HG03521 (cell line): Measurements from ENCODE around the gene CACNB2.
"Not testable (repeated sequence)": the region's sequence is repeated elsewhere in the genome, so short reads cannot be mapped to it uniquely, and the experiment has no call there.

Experiments used
- ATAC-seq: cut with Tn5 transposase; IDR thresholded peaks from one replicate; pipeline ENCODE4 v1.9.1; 2021; ENCODE audit warnings: mild to moderate bottlenecking, moderate library complexity; ENCODE audit not compliant: unreplicated experiment

The CACNB2 gene

DNA sequence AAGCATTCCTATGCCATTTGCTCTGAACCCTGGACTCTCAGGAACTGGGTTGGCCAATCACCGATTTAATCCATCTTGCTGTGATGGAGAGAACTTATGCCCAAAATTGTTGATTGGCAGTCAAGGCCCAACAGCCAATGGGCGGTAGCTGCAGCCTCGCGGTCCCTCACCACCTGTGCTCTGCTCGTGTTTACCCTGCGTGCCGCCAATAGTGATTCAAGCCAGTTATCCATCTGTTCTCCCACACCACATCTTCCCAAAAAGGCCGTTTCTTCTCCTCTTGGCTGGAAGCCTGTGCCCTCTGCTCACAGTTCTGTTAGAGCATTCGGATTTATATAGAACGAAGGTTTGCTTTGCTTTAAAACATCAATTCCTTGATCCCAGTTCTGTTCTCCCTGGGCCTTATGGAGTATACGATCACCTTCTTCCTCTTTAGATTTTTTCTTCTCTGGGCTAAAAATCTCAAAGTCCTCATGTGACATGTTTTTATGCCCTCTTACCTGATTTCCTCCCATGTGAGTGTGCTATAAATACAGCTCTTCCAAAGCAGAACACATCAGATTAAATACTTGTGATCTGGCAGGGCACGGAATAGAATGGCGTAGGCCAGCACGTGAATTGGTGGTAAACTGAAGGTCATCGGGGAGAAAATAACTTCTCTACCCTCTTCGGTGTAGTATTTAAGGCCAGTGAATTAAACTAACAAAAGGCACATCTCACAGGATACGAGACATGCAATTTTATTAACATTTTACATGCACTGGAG lies 298.3 kb downstream of the CACNB2 start:
- no peak for ATAC-seq

DNA sequence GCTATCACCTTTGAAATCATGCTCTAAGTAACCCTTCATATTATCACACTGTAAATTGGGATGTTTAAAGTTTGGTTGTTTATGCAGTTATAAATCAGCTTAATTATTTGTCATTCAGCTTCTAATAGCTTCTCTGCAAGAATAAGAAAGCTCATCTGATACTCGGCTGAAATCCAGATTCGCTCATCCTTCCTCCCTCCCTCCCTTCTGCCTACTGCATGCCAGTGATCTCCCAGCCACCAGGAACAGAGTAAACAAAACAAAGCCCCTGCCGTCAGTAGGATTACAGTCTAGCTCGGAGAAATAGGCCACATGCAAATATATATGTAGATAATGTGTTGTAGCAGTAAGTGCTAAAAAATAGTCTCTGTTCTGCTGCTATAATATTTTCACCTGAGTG lies 299.4 kb downstream of the CACNB2 start:
- ATAC-seq, result no peak

DNA sequence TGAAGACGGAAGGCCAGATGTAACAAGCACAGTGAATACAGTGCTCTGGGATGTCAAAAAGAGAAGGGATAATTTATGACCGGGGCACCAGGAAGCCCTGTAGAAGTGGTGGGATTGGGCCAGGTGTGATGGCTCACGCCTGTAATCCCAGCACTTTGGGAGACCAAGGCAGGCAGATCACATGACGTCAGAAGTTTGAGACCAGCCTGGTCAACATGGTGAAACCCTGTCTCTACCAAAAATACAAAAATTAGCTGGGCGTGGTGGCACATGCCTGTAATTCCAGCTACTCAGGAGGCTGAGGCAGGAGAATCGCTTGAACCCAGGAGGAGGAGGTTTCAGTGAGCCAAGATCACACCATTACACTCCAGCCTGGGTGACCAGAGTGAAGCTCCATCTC lies 305.4 kb downstream of the CACNB2 start:
- ATAC-seq, result not testable (repeated sequence)

DNA sequence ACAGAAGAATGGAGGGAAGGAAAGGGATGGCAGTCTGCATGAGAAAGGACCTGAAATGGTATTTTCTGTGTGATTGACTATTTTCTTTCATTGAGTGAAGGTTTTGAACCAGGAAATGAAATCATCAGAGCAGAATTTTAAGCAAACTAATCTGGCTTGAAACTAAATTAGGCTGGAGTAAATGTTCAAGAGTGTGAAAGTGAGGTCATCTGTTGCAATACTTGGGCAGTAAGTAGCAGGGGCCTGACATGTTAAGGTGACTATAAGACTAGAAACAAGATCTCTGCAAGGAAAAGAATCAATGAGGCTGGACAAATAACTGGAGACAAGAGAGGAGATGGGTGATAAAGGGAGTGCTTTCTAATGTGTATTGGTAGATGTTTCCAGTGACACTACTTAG lies 306.0 kb downstream of the CACNB2 start:
- ATAC-seq, result no peak

DNA sequence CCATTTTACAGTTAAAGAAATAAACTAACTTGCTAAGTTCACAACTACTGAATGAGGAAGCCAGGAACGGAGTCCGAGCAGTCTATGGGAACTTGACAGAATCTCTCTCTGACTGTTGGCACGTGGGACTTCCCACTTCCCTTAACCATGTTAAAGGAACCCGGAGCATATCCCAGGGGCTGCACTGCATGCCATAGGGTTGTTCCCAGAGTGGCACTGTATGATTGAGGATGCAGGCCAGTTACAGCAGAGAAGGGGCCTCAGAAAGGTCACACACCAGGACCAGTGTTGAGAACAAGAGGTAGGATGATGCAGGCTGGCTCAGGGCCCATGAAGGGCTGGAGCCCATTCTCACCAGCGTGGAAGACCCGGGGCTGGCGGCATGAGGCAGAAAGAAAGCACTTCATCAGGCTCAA lies 309.4 kb downstream of the CACNB2 start:
- no peak for ATAC-seq

DNA sequence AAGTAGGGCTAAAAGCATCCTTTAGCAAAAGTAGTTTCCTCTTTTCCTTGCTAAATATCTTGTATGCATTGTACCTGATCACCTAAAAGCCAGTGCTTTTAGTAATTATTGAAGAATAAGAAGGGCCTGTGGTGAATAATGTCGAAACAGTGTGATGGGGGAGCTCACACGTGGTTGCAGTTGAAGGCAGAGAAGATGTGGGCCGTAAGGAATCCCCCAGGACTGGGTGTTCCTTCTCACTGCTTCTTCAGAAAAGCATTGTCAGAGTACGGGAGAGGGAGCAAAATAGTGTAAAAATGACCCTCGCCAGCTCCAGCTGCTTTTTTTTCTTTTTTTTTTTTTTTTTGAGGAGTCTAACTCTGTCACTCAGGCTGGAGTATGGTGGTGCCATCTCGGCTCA lies 310.1 kb downstream of the CACNB2 start:
- no peak for ATAC-seq

DNA sequence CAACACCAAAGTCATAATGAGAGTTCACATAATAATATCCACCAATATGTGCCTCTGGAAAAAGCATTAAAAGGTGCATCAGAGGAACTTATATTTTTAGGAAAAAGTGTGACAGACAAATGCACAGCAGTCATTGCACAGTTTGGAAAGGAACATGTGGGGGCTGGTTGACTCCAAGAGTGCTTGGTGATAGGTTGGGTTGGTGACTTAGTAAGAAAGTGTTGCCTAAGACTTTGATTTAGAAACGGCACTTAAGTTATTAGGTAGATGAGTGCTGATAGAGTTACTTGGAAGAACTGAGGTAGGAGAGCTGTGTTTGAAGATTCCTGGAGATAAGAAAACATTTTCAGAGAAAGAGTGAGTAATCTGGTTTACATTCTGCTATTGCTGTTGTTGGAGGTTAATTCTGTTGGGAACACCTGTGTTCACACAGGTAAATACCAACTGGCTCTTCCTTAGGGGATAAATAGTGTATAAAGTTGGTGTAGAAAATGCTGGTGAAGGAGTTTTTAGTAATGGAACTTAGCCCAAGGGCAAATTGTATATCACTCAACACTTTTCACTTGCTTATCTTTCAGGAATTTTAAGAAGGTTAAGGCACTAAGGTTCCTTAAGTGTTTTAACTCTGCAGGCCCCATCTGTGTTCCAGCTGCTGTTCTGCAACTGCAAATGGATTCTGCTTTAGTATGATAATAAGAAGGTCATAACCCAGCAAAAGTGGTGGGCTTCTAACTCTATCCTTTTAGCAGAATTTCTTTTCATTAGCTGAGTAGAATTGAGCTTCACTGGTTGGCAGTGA lies 315.1 kb downstream of the CACNB2 start:
- ATAC-seq, result no peak

DNA sequence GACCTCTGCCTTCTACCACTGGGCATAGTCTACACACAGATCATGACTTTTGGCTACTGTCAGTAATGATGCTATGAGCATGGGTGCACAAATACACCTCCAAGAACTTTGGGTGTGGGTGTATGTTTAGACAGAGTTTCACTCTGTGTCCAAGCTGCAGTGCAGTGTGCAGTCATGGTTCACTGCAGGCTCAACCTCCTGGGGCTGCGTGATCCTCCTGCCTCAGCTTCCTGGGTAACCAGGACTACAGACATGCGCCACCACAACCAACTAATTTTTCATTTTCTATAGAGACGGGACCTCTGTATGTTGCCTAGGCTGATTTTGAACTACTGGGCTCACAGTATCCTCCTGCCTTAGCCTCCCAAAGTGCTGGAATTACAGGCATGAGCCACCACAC lies 316.8 kb downstream of the CACNB2 start:
- ATAC-seq, result peak; percentile 98

DNA sequence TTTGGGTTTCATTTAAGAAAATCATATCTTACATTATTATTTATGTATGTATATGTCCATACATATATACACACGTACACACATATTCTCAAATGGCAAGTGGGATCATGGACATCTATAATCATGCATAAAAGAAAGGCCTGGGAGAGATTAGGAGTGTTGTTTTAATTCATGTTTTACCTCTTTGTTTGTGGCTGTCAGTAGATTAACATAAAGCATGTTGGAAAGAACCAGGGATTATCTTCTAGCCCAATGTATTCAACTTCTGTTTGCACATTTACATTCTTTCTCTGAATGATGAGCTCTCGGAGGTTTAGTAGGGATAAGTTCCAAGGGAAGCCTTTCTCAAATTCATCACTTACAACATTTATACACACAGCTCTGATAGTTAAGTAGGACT lies 319.8 kb downstream of the CACNB2 start:
- no peak for ATAC-seq

DNA sequence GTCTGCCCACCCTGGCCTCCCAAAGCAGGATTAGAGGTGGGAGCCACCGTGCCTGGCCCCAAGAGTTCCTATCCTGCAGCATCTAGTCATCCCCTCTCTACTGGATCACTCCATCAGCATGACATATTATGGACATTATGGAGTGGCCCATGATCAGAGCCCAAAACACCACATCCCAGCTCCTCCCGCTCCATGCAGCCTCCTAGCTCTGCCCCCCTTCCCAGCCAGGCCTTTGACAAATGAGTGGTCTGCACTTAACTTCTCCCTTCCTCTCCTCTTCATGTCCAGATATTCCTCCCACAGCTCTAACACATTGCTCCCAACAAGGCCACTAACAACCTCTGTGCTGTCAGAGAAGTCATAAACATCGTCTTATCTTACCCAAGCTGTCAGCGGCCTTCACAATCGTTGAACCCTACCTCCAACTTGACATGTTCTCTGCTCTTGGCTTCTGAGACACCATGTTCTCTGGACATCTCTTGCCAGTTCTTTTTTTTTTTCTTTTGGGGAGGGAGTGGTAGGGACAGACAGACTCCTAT lies 323.5 kb downstream of the CACNB2 start:
- ATAC-seq, result no peak

DNA sequence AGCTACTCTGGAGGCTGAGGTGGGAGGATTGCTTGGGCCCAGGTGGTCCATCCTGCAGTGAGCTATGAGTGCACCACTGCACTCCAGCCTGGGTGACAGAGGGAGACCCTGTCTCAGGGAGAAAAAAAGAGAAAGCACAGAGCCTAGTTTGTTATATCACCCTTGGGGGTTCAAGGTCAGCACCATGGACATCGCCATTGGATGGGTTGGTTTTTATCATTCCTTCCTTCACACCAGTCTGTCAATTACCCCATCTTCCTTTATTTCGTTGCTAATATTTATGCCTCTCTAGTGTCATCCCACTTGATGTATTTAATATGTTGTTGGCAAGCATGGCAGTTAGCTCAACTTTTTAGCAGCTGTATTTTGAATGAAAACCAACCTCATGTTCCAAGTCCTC lies 328.9 kb downstream of the CACNB2 start:
- no peak for ATAC-seq

DNA sequence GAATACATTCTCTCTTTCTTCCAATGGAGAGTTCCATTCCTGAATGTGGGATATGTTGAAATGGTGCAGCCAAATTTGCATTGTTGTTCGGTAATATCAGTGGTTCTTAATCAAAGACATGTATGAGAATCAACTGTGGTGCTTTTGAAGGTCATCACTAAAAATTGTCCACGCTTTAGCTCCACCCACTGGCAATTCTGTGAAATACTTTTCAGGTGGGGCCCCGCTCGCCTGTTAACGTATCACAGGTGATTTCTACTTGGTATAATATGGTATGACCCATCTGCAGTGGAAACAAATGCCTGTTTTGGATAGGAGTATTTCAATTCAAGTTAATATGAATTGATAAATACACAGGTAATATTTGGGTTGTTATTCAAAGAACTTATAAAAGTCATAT lies 332.8 kb downstream of the CACNB2 start:
- ATAC-seq, result no peak

DNA sequence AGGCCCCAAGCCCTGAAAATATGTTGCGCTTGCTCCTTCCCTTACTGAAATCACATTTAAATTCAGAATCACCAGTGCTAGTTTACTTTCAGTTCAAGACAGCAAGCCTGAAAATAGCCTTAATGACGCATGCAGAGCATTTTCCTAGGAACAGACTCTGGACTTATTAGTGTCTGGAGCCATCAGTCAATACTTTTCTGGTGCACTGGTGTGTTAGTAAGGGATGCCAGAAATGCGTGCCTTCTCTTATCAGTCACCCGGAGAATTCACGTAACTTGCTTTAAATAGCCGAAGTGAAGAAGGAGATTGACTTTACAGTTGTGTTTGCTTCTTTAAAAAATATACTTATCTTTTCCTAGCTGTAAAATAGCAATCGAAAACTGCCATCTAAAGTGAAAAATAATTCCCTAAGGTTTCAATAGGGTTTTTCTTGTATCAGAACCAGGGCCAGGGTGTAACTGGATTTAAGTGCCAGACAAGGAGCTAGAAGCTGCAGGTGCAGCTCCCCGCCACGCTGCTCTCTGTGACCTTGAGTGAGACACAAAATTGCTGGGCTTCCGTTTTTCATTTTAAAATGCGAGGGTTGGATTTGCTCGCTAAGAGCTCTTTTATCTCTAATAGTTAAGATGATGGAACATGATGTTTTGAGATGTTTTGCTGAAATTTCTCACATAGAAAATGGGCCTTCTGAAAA lies 333.3 kb downstream of the CACNB2 start:
- no peak for ATAC-seq

DNA sequence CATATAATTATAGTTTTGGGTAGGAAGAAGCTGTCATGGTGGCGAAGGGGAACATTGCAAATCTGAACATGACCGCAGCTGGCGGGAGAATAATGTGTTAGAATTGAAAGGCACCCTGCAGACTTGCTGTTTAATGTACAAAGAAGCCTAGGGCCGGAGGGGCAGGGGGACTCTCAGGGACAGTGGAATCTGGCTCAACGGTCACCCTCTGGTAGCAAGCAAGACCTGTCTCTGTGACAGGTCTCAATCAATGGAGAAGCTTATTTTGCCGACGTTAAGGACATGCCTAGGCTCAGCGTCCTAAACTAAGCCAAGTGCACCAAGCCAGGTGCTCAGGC lies 333.9 kb downstream of the CACNB2 start:
- ATAC-seq, result no peak

DNA sequence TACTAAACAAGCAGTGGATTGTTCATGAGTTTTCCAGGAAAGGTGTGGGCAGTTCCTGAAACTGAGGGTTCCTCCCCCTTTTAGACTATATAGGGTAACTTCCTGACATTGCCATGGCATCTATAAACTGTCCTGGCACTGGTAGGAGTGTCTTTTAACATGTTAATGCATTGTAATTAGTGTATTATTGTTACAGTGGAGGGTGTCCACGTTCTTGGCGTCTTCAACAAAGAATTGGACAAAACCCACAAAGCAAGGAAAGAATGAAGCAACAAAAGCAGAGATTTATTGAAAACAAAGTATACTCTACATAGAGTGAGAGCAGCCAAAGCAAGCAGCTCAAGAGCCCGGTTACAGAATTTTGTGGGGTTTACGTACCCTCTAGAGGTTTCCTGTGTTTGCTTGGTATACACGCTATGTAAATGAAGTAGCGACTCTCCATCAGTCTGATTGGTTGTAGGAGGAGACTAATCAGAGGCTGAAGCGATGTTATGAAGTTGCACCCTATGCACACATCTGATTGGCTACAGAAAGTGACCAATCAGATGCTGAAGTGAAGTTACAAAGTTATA lies 335.9 kb downstream of the CACNB2 start:
- no peak for ATAC-seq

DNA sequence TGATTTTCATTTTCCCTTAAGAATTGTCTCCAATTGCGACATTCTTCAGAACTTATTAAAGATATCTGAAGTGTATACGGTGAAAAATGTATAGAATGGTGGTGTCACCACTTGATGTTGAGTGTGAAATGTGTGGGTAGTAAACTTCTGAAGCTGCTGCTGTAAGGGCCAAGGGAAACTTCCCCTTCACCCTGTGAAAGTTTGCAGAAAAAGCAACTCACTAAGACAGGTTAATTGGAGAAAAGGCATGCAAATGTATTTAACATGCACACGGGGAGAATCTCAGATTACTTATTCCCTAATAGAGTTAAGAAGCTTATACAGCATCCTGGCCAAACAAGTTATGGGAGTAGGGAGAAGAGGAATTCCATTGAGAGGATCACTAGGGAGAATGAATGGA lies 338.1 kb downstream of the CACNB2 start:
- ATAC-seq, result no peak

DNA sequence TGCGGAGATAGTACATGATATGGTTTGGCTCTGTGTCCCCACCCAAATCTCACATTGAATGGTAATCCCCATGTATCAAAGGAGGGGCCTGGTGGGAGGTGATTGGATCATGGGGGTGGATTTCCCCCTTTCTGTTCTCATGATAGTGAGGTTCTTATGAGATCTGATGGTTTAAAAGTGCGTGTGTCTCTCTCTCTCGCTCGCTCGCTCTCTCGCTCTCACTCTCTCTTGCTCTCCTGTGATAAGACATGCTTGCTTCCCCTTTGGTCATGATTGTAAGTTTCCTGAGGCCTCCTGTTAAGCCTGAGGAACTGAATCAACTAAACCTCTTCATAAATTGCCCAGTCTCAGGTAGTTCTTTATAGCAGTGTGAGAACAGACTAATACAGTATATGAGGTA lies 339.3 kb downstream of the CACNB2 start:
- ATAC-seq, result no peak

DNA sequence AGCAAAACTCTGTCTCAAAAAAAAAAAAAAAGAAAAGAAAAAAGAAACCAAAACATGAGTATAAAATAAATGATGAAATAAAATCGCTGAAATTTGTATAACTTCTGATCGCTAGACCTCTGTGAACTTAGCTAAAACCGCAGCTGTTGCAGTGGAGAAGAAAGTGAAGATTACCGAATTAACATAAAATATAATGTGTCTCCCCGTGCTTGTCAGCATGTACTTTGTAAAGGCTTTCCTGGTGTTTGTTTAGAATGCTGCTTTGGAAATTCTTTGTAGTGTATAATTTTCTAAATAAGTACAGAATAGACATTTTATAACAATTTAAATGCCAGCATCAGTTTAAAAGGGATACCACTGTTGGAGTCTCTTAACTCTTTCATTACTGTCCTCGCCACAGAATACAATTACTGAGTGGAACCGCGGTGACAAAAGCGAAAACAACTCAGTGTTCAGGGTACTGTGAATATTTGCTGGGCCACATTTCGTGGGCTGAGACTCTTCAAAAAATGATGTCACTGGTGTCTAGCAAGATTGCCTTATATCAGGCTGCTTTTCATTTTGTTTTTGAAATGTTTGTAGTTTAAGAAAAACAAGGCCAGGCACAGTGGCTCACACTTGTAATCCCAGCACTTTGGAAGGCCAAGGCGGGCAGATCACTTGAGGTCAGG lies 343.4 kb downstream of the CACNB2 start:
- ATAC-seq, result no peak

DNA sequence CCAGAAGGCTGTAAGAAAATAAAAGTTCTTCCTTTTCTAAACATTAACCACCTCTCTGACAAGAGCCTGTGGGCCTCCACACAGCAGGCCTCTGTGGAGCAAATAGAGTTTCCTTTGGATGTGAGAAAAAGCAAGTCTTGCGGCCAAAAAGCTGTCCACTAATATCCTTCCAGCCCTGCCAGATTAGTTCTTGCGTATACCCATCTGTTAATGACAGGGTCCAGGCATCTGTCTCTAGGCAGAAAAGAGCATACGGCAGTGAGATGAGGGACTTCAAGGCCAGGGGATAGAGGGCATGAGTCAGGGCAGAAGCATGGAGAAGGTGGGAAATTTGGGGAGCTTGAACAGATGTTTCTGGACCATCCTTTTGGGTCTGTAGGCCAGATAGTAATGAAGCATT lies 346.2 kb downstream of the CACNB2 start:
- no peak for ATAC-seq

DNA sequence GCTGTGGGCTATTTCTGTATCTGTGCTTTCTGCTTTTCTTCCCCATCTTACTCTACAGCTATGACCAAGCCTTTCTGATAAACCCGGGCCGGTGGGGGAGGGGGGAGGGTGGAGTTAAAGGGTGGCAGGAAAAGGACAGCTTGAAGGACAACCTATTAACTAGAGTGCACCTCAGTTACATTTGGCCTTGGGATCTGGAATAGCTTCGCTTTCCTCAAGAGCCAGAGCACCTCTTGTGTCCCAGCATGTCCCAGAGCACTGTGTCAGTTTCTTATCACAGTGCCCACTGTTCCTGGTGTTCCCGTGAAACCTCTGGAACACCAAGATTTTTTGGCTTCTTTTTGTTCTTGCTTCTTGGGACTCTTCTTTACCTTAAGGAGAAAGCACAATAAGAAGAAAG lies 350.5 kb downstream of the CACNB2 start:
- no peak for ATAC-seq
